DND-41 (cell line): ENCODE data around the gene DCAF10.

Experiments
- CTCF ChIP-seq: IDR thresholded peaks from 2 replicates; pipeline ENCODE4 v1.5.1; 2012; ENCODE audit warnings: borderline replicate concordance, low read length, moderate library complexity, mild to moderate bottlenecking; ENCODE audit not compliant: poor library complexity, severe bottlenecking; ENCODE audit errors: extremely low read depth
- EZH2 ChIP-seq: IDR thresholded peaks from 3 replicates; pipeline ENCODE4 v1.6.1; 2012; ENCODE audit warnings: borderline replicate concordance, low read depth, mild to moderate bottlenecking, moderate library complexity, low read length, inconsistent platforms; ENCODE audit not compliant: severe bottlenecking

GRCh38 chr9:37818849-37819248, 18.3 kb downstream of the DCAF10 start:
- TF ChIP-seq CTCF = no peak
- no peak for TF ChIP-seq EZH2
